ENCODE measurements around the gene STRA8. TPM values are rescaled to one million over a fixed set of nuclear protein-coding genes. Genes with fewer than 3 reads are reported as not detected.
"Not testable (repeated sequence)": the region's sequence is repeated elsewhere in the genome, so short reads cannot be mapped to it uniquely, and the experiment has no call there.

STRA8 gene
- total RNA-seq, 2 donors from 2014 or later = not detected

- TF ChIP-seq CTCF (IDR thresholded peaks at IDR 0.05) = no peak
- no peaks in the 10 kb centered on the region for H3K36me3 ChIP-seq
- H3K4me3 ChIP-seq = no peak overlapping the region
- H3K9me3 ChIP-seq = no peaks in the 10 kb centered on the region
- no peak overlapping the region for H3K27ac ChIP-seq
- peaks cover 0 to under 1% of the 10 kb centered on the region in 2 donors for H3K4me1 ChIP-seq
- no peaks in the 10 kb centered on the region for H3K27me3 ChIP-seq
- DNase-seq (ENCODE audit: low spot score) = no peak
Observed at GRCh38 chr7:135215698-135216097, 17.9 kb upstream of the STRA8 start.

GRCh38 chr7:135217645-135218509 lies 15.8 kb upstream of the STRA8 start:
- H3K36me3 ChIP-seq = no peaks in the 10 kb centered on the region
- no peaks in the 10 kb centered on the region for H3K27me3 ChIP-seq
- no peaks in the 10 kb centered on the region for H3K4me1 ChIP-seq
- no peak overlapping the region for H3K27ac ChIP-seq
- TF ChIP-seq CTCF (IDR thresholded peaks at IDR 0.05) = no peak
- no peak overlapping the region for H3K4me3 ChIP-seq
- no peaks in the 10 kb centered on the region for H3K9me3 ChIP-seq
- DNase-seq (ENCODE audit: low spot score) = no peak

- Histone ChIP-seq H3K27me3 (no peaks in the 10 kb centered on the region), H3K4me3 (no peak overlapping the region), H3K36me3 (no peaks in the 10 kb centered on the region), H3K27ac (no peak overlapping the region), H3K4me1 (no peaks in the 10 kb centered on the region), H3K9me3 (no peaks in the 10 kb centered on the region)
- DNase-seq (ENCODE audit: low spot score) = no peak
- no peak for TF ChIP-seq CTCF (IDR thresholded peaks at IDR 0.05)
Observed at GRCh38 chr7:135224027-135224426, 9.6 kb upstream of the STRA8 start.

DNA sequence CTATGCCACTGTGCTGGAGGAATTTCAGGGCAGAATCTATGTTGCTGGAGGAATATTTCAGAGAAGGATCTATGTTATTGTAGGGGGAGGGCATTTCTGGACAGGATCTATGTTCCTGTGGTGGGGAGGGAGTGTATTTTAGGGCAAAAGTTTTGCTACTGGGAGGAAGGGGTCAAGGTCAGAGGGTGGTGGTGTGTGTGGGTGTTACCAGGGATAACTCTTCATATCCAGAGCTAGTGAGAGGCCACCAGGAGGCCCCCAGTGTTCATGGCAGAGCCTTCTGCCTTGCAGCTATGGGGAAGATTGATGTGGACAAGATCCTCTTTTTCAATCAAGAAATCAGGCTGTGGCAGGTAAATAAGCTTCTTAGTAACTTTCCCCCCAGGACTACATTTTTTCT lies 2.0 kb upstream of the STRA8 start:
- Histone ChIP-seq H3K27ac (no peak overlapping the region), H3K4me1 (no peaks in the 10 kb centered on the region), H3K36me3 (no peaks in the 10 kb centered on the region), H3K27me3 (no peaks in the 10 kb centered on the region), H3K4me3 (no peak overlapping the region), H3K9me3 (no peaks in the 10 kb centered on the region)
- no peak for TF ChIP-seq CTCF (IDR thresholded peaks at IDR 0.05)
- DNase-seq (ENCODE audit: low spot score) = no peak

- no peak overlapping the region for H3K4me3 ChIP-seq
- no peaks in the 10 kb centered on the region for H3K27me3 ChIP-seq
- no peak for TF ChIP-seq CTCF (IDR thresholded peaks at IDR 0.05)
- H3K4me1 ChIP-seq = no peaks in the 10 kb centered on the region
- DNase-seq (ENCODE audit: low spot score) = no peak
- no peaks in the 10 kb centered on the region for H3K9me3 ChIP-seq
- H3K27ac ChIP-seq = no peak overlapping the region
- no peaks in the 10 kb centered on the region for H3K36me3 ChIP-seq
Observed at GRCh38 chr7:135232087-135232486, 1.6 kb upstream of the STRA8 start.

GRCh38 chr7:135232720-135233119 lies 918 bp upstream of the STRA8 start:
- Histone ChIP-seq H3K27ac (no peak overlapping the region), H3K36me3 (no peaks in the 10 kb centered on the region), H3K27me3 (no peaks in the 10 kb centered on the region), H3K4me3 (no peak overlapping the region), H3K4me1 (no peaks in the 10 kb centered on the region), H3K9me3 (no peaks in the 10 kb centered on the region)
- no peak for TF ChIP-seq CTCF (IDR thresholded peaks at IDR 0.05)
- no peak for DNase-seq (ENCODE audit: low spot score)

GRCh38 chr7:135234095-135234494 lies 457 bp downstream of the STRA8 start:
- H3K4me3 ChIP-seq; H3K27me3 ChIP-seq; DNase-seq (ENCODE audit: low spot score); H3K9me3 ChIP-seq; H3K27ac ChIP-seq; H3K36me3 ChIP-seq; H3K4me1 ChIP-seq: not testable (repeated sequence)
